HG02642 (cell line): ENCODE measurements around the gene SYPL1.

Source experiments
- ATAC-seq: cut with Tn5 transposase; IDR thresholded peaks from one replicate; pipeline ENCODE4 v1.9.1; 2021; ENCODE audit warnings: mild to moderate bottlenecking; ENCODE audit not compliant: unreplicated experiment, poor library complexity

Gene SYPL1

GRCh38 chr7:106098889-106099288 is 13.2 kb downstream of the SYPL1 start:
- ATAC-seq, result no peak

- ATAC-seq, result no peak
Measured at GRCh38 chr7:106095634-106096033, 16.5 kb downstream of the SYPL1 start.

GRCh38 chr7:106094780-106095179 is 17.3 kb downstream of the SYPL1 start:
- no peak for ATAC-seq

DNA sequence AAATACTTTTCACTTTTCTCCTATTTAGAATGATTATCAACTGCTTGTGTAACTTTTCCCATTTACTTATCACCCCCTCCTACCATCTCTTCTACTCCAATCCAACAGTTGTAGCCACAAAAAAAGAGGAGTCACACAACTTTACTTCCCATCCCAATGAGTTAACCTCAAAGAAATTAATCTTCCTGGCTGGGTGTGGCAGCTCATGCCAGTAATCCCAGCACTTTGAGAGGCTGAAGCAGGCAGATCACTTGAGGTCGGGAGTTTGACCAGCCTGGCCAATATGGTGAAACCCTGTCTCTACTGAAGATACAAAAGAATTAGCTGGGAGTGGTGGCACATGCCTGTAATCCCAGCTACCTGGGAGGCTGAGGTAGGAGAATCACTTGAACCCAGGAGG is 19.9 kb downstream of the SYPL1 start:
- no peak for ATAC-seq

GRCh38 chr7:106089647-106090046 is 22.5 kb downstream of the SYPL1 start:
- peak; percentile 74 for ATAC-seq

GRCh38 chr7:106088014-106088413 is 24.1 kb downstream of the SYPL1 start:
- ATAC-seq, result no peak

- ATAC-seq, result no peak
Measured at GRCh38 chr7:106086062-106086461, 26.1 kb downstream of the SYPL1 start.

DNA sequence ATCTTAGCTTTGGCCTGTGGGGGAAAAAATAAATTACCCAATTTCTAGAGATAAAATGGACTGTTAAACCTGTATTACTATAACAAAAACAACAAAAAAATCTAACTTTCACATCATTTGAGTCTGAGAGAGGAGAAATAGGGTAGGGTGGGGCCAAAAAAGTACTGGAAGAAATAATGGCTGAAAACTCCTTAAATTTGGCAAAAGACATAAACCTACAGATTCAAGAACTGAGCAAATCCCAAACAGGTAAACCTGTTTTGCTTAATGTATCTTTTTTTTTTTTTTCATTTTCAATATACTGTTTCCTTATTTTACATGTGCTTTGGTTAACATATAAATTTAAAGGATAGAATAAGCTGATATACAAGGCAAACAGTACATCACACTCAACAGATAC is 27.1 kb downstream of the SYPL1 start:
- ATAC-seq, result no peak

- ATAC-seq, result no peak
Measured at GRCh38 chr7:106083717-106084116, 28.4 kb downstream of the SYPL1 start.

- no peak for ATAC-seq
Measured at GRCh38 chr7:106082087-106082854, 29.8 kb downstream of the SYPL1 start.

GRCh38 chr7:106080300-106080987 is 31.7 kb downstream of the SYPL1 start:
- no peak for ATAC-seq

DNA sequence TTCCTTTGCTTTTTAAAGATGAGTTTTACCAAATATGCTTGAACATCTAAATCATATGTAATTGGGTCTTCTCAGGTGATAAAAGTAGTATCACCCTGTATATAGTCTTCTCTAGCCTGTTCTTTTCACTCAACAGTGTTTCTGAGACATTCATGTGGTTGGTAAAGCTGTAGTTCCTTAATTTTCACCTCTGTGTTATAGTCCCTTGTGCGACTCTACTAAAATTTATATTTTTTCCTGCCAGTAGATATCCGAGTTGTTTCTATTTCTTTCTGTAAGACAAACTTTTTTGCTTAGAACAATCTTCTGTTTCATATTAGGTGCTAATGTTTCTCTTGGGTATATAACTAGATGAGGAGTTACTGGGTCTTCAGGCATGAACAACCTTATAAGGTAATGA is 35.6 kb downstream of the SYPL1 start:
- no peak for ATAC-seq

DNA sequence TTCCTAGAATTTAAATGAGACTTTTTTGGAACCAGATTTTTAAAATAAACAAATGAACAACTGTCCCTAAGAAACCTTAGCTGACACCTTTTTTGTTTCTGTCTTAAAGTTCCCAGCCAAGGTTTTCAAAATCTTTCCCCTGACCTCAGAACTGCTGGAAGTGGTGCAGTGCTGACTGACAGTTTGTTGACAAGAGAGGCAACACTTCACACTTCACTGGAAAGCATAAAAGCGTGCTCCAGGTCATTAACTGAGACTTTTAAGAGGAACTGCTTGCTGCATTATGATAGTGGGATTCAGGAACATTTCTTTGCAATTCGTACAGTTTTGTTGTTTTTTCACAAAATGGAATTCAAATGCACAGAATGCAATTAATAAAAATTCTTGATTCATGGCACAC is 36.2 kb downstream of the SYPL1 start:
- no peak for ATAC-seq

DNA sequence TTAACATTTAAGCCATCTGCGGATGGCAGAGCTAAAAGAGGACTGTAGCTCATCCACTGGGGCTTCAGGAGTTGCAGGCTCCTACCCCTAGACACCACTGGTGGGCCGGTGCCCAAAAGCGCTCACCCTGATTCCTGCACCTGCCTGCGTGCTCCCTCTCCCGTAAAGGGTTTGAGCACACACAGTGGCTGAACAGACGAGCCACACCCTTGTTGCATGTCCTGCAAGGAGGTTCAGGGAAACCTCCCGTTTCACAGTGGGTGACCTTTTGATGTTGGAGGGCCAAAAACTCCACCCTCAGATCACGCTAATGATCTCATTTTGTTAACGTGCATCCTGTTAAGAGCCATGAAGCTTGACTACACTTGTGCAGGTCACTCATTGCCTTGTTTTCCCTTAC is 37.9 kb downstream of the SYPL1 start:
- ATAC-seq, result no peak

DNA sequence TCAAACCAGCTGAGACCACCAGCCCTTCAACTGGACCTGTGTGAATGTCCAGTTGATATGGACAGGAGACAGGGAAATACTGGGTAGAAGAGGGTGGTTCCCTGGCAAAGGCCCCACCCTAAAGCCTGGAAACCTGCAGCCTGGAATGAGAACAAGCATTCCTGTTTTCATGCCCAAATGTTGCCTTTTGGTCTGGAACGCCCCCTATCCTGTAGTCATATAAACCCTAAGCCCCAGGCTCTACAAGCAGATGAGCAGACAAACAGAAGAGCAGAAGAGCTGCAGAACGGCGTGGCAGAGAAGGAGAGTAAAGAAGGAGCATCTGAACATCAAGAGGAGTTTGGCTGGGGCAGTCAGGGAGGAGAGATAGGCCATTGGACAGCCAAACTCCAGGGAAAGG is 38.4 kb downstream of the SYPL1 start:
- ATAC-seq, result no peak

DNA sequence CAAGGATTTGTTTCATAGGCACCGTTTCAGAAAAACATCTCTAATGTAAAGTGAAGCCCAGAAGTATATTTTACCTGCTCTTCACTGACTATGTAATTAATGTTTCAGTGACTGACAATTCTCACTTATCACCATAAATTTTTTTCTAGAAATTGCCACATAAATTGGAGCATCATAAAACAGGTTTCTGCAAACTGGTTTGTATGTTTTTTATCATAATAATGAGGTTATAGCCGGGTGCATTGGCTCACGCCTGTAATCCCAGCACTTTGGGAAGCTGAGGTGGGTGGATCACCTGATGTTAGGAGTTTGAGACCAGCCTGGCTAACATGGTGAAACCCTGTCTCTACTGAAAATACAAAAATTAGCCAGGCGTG is 39.4 kb downstream of the SYPL1 start:
- no peak for ATAC-seq

- ATAC-seq, result peak; percentile 4
Measured at GRCh38 chr7:106071999-106072714, 40.0 kb downstream of the SYPL1 start.

GRCh38 chr7:106071356-106071998 is 40.6 kb downstream of the SYPL1 start:
- peak; percentile 93 for ATAC-seq

DNA sequence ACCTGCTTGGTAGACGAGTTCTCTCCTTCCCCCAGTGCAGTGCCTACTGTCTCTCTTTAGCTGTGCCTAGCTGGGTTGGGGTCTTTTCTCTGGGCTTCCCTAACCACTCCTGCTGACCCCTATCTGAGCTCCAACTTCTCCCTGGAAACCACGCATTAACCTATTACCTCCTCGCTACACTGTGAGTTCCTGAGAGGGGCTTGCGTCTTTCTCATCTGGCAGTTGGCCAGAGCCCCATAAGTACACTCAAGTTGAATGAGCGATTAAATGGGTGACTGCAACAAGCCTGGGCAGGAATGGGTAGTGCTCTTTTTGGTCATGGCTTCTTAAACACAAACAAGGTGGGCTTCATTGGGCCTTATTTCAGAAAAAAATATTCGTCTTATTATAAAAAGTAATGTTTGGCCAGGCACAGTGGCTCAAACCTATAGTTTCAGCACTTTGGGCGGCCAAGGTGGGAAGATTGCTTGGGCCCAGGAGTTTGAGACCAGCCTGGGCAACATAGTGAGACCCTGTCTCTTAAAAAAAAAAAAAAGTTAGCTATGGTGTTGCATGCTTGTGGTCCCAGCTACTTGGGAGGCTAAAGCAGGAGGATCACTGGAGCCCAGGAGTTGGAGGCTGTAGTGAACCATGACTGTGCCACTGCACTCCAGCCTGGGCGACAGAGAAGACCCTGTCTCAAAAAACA is 41.4 kb downstream of the SYPL1 start:
- ATAC-seq, result no peak

- no peak for ATAC-seq
Measured at GRCh38 chr7:106070201-106070551, 41.9 kb downstream of the SYPL1 start.
